Hematopoietic multipotent progenitor cell (in vitro differentiated cells): ENCODE measurements around the gene TOR3A. TPM values are rescaled to one million over a fixed set of nuclear protein-coding genes. Genes with fewer than 3 reads are reported as not detected.

Experiments
- DNase-seq, 3 donors: peaks; one replicate each; pipeline ENCODE4 v3.0.0-alpha.2; 2011 to 2015; ENCODE audit warnings: low read depth in 2 of 3, low spot score in 2 of 3
- total RNA-seq: library from RNA; depleted of rRNA; stranded (reverse); fragments of >200 nt; gene quantifications from one replicate; pipeline ENCODE4 v1.2.3, GENCODE V29; 2012

TOR3A gene
- total RNA-seq, 1 donor: 38.2 TPM

DNA sequence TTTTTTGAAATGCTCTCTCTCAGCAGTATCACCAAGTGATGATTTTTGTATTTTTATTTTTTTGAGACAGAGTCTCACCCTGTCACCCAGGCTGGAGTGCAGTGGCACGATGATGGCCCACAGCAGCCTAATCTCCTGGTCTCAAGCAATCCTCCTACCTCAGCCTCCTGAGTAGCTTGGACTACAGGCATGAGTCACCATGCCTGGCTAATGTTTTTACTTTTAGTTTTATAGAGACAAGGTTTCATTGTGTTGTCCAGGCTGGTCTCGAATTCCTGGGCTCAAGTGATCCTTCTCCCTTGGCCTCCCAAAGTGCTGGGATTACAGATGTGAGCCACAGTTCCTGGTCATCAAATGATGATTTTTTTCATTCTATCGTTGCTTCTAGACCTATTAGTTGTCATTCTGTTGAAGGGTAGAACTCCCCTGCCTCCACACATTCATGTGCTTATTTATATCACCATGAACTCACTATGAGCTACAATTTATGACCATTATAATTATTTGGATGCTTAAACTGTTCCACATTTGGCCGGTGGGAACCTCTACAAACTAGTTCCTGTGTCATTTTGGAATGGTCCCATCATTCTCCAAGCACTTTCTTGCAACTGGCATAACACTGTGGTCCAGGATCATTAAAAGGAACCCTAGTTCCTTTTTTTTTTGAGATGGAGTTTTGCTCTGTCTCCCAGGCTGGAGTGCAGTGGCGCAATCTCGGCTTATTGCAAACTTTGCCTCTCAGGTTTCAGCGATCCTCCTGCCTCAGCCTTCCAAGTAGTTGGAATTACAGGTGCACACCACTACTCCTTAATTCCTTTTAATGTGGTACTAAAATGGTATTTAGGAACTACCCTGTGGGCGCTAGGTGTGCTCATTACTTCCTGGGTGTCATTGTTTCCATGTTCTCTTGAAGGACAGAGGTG lies 20.2 kb upstream of the TOR3A start:
- no peak for DNase-seq

DNA sequence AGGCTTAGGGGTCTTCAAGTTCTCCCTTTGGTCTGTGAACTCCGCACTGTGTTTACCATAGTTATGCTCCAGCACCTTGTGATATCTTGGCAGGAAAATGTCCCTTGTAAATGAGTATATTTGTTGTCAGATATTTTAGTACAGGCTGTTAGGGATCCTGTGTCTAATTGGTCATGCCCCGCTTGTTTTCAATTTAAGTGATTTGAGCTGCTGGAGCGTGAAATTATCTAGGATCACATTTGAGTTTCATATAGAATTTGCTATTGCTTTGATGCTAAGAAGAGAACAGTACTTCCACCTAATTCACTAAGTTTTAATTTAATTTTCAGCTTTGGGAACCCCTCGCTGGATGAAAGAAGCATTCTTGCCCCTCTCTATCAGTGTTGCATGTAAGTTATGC lies 15.4 kb upstream of the TOR3A start:
- DNase-seq: no peak

DNA sequence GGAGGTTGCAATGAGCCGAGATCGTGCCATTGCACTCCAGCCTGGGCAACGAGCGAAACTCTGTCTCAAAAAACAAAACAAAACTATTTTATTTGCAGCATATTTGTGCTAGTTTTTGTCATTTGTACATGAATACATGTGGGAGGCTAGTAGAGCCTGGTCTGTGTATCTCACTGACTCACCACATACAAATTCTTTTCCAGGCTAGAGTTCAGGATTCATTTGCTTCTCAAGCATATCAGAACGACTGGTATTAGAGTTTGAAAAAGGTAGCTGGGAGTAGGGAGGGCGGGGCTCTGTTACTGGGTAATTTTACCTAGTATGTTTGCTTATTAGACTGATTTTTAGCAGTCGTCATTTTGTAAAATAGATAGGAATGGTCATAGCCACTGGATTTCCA lies 4.5 kb upstream of the TOR3A start:
- no peak for DNase-seq

DNA sequence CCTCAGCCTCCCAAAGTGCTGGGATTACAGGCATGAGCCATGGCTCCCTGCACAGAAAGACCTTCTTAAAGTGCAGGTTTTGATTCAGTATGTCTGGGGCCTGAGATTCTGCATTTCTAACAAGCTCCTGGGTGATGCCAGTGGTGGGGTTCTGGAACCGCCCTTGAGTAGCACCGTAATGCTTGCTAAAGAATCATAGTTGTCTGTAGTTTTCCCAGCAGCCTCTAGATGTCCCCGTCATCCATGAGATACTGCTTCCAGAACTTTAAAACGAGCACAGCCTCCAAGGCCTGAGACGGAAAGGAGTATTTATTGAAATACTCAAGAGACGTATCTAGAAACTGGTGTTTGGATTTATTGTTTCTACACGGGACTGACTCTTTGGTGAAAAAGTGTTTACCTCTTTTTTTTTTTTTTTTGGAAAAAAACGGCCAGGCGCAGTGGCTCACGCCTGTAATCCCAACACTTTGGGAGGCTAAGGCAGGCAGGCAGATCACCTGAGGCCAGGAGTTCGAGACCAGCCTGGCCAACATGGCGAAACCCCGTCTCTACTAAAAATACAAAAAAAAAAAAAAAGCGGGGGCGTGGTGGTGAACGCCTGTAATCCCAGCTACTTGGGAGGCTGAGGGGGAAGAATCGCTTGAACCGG lies 2.6 kb upstream of the TOR3A start:
- DNase-seq: peak; percentile 26 to 84 (median 57)

DNA sequence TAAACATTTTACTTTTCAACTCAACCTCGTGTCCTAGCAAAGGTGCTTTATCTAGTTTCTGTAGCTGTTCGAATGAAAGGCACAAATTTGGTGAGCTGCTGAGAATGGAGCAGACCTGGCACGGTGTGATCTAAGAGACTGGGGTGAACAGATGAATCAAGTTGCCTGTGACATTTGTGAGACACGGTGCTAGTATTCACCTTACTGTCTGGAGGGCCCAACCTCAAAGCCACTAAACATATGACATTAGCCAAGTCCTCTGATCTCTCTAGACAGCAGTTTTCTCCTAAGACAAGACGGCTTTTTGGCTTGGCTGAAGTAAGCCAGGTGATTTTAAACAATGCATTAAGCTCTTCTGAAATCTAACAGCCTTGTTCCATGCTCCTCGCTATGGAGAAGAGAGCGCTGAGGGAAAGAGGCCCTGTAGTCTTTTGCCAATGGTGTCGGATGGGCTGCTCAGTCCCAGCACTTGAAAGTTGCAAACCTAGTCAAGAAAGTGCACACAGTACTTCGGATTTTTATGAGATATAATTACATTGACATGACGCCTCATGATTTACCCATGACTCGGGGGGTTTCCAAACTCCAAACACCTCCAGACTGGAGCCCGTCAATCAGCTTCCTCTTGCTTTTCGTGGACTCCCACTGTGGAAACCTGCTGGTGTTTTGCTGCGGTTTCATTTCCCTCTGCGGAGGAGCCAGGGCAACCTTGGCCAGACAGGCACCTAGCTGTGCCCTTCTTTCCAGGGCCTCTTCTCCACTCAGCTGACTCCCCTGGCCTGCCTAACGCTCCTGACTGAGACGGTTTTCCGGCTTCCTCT lies 794 bp upstream of the TOR3A start:
- peak; percentile 25 to 46 (median 46) for DNase-seq

DNA sequence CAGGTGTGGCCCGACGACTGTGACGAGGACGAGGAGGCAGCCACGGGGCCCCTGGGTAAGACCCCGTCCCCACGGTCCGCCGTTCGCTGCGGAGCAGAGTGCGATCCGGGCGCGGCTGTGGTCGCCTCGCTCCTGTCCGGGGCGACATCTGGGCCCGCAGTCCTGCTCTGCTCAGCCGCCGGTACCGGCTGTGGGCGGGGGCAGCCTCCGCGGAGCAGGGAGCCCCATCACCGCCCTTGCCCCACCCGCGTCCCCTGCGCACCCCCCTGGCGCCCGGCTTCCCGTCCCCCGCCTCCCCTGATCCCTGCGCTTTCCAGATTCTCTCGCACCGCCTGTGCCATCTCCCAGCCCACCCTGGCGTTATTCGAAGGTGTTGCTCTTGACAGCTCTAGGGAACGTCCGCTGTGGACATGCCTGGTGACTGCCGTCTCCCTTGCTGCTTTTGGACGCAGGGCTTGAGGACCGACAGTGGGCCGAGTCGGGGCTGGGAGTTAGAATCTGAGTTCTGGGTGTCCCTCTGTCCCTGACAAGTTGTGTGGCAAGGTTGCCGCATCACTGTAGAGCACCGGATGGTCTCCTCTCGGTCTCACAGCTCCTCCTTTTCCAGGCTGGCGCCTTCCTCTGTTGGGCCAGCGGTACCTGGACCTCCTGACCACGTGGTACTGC lies 596 bp downstream of the TOR3A start:
- DNase-seq: peak; percentile 5 to 33 (median 15)

DNA sequence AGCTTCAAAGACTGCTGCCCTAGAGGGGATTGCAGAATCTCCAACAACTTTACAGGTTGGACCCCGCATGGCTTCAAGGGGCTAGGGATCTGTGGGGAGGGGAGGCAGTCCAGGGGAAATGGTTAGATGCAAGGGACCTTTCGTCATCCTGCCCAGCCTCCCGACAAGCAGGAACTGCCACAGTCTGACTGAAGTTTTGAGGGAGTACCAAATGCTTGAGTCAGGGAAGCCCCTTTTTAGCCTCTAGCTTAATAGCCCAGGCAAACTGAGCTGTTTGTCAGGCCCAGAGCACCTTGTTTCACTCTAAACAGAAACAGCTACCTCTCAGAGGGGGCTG lies 1.1 kb downstream of the TOR3A start:
- peak in 2 of 3 donors; percentile 18 to 32 for DNase-seq

DNA sequence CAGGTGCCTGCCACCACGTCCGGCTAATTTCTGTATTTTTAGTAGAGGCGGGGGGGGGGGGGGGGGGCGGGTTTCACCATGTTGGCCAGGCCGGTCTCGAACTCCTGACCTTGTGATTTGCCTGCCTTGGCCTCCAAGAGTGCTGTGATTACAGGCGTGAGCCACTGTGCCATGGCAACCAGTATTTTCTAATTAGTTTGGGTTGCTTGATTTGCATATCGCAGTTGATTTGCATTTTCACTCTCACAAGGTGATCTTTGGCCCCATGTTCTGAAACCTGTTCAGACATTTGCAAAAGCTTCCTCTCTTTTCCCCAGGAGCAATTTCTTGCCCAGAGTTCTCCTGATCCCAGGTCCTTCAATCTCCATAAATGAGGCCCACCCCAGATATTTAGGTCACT lies 1.7 kb downstream of the TOR3A start:
- DNase-seq: no peak

DNA sequence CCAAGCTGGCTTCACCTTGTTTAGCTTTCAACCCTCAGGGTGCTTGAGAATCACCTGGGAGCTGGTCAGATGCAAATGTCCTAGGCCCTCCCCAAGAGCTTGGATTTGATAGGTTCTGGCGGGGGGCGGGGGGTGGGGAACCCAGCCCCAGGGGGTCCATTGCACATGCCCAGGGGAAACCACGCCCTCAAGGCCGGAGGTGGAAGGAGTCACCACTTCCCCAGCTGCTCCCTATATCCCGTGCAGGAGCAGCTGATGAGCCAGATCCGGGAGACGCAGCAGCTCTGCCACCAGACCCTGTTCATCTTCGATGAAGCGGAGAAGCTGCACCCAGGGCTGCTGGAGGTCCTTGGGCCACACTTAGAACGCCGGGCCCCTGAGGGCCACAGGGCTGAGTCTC lies 5.8 kb downstream of the TOR3A start:
- no peak for DNase-seq

DNA sequence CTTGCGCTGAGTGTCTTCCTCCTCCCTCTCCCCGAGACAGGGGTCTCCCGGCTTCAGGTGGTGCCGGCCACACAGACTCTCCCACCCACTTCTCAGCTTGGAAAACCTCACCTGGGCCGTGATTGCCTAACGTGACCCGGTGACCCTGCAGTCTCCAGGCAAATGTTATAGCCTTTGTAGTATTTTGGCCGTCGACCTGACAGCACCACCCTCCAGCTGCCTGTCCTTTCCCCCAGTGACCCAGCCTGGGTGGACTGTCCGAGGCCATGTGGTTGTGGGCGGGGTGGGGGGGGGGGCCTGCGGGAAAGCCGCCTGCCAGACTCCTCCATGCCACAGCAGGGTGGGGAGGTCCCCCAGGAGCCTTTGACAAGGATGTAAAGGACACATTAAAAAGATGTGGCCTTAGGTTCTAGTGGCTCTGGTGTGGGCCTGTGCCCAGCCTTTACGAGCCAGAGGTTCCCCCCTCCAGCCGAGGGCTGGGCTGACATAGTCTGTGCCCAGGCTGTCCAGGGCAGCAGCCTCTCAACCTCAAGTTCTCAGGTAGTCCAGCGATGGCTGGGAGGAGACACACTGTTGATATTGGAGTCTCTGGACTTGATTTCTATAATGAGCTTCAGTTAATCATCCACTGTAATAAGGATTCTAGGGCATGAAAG lies 8.1 kb downstream of the TOR3A start:
- DNase-seq: no peak

DNA sequence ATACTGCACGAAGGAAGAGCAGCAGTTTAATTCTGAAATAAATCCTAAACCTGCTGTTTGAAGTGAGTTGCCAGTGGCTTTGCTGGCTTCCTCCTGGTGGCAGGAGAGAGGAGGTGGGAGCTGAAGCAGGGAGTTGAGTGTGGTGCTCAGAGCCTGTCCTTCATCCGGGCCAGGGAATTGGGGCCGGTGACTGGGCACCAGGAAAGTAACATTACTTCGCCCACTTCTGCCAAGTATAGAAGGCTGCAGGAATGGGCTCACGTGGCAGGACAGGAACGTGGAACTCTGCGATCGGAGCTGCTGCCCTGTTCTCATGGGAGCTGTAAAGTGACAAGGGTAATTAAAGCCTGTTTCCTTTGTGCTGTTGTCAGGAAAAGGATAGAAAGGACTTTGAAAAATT lies 8.7 kb downstream of the TOR3A start:
- no peak for DNase-seq

DNA sequence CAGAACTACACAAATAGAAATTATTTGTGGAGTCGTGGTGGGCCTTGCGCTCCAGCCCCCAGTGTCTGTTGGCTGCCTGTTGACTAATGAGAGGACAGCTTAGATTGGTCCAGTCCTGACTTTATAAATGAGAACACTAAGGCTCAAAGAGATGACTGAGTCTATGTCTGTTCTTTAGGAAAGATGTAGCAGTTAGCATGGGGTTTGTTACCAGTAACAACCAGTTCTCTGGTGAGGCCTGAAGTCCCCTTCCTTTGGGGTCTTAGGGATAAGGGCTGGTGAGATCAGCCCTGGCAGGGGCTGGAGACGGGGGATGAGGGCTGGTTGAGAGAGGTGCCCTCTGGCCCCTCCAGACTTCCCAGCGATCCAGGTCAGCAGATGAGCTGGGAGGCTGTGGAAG lies 9.1 kb downstream of the TOR3A start:
- DNase-seq: no peak

DNA sequence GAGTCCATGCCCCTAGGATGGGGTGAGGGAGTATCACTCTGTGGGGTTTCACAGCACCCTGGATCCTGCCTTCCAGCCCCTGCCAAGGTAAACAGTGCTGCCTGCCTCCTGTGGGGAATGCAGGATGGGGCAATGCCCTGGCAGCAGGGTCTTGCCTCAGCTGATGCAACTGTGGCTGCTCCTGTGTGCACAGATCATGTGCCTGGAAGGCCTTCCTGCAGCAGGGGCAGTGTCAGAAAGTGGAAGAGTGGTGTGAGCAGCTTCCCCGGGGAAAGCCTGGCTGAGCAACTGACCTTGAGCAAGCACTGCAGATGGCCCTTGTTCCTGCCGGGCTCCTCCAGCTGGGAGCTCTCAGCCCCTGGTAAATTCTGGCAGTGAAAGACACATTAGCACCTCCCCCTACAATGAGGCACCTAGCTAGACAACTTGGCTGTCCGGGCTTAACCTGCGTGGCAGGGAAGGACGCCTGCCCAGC lies 9.9 kb downstream of the TOR3A start:
- DNase-seq: no peak

DNA sequence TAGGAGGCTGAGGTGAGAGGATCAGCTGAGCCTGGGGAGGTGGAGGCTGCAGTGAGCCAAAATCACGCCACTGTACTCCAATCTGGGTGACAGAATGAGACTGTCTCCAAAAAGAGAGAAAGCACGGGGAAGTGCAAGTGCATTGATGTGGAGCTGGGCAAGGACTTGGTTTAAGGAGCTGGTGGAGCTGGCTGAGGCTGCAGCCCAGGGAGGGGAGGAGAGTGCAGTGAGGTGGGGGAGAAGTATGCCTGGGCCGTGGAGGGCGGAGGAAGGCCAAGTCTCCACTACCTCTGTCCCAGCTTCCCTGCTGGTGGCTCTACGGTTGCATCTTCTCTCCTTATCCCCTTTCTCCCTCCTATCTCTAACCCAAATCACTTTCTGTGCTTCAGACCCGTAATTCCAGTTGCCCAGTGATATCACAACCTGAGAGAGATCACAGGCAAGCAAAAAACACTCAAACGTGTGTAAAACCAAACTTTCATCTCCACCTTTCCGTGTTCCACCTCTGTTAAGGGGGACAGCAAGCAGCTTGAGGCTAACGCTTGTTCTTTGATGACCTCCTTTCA lies 11.1 kb downstream of the TOR3A start:
- no peak for DNase-seq

DNA sequence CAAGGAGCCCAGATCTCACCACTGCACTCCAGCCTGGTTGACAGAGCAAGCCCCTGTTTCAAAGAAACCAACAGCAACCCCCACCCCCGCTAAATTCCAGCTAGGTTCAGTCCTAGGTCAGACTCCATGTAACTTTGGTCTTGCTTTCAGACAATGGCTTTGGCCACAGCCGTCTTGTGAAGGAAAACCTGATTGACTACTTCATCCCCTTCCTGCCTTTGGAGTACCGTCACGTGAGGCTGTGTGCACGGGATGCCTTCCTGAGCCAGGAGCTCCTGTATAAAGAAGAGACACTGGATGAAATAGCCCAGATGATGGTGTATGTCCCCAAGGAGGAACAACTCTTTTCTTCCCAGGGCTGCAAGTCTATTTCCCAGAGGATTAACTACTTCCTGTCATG lies 12.9 kb downstream of the TOR3A start:
- DNase-seq: no peak

DNA sequence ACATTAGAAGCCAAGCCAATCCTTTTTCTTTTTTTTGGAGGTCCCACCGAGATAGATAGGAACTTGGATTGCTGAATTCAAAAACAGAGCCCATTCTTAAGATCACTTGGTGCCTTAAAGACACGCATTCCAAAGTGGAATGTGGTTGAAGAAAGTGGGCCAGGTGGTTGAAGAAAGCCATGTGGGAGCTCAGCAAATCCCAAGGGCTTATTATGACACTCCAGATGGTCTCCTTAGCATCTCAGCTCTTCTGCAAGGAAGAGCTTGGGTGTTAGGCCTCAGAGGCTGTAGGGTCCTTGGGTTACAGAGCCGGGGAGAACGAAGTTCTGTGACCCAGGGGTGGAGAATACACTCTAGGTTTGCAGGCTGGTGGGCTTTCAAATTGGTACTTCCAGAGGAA lies 13.5 kb downstream of the TOR3A start:
- no peak for DNase-seq

DNA sequence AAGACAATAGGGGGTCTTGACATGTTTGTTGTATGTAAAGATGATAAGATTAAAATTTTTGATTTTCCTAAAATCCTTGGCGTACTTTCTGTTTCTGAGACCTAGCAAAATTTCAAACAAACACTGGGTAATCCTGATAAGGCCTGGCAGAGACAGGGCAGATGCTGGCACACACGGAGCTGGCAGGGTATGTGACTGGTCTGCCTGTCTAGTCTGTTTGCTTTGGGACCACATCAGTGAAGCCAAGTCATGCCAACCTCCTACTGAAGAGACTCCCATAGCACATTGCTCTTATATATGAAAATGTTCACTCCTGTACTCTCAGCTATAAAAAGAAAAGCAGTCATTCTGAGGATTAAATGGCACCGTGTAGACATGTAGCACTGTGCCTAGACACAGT lies 14.1 kb downstream of the TOR3A start:
- no peak for DNase-seq

DNA sequence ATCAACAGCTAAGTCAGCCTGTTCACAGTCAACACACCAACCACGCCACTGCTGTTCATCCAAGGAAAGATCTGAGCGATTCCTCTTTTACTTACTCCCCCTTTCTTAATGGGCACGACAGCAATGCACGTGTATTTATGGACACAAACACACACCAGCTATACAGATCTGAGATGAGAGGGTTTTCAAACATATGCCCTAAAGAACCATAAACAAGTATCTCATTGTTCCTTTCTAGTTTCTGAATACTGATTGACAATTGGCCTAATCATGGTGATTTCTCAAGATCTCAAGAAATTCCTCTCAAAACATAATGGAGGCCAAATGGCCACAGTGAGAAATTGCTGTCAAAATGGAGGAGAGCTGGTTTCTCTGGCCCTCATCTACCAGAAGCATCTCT lies 18.0 kb downstream of the TOR3A start:
- no peak for DNase-seq

DNA sequence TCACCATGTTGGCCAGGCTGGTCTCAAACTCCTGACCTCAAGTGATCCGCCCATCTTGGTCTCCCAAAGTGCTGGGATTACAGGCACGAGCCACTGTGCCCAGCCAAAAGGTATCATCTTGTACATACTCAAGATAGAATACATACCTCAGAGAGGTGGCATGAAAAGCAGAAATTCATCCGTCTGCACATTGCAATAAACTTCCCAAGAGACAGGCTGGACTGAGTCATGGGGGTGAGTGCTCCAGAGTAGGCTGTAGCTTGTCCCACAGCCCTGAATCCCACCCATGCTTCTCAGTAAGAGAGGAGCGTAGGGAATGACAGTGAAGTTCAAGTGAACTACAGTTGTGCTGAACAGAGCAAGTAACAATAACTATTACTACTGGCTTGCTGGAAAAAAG lies 19.7 kb downstream of the TOR3A start:
- no peak for DNase-seq

DNA sequence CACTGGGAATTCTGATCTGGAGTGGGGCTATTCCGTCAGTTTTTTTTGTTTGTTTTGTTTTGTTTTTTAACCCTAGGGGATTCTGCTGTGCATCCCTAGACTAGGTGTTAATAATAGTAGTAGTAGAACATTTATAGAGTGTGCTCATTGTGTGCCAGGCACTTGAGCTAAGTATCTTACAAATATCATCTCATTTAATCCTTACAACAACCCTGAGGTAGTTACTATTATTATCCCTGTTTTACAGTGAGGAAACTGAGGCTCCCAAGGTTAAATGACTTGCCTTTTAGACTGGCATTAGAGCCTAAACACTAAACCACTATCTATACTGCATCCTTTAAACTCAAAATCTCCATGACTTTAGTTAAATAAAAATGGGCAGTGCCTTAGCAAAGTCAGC lies 22.1 kb downstream of the TOR3A start:
- DNase-seq: no peak
